Measurements from ENCODE around the gene VCPKMT.

DNA sequence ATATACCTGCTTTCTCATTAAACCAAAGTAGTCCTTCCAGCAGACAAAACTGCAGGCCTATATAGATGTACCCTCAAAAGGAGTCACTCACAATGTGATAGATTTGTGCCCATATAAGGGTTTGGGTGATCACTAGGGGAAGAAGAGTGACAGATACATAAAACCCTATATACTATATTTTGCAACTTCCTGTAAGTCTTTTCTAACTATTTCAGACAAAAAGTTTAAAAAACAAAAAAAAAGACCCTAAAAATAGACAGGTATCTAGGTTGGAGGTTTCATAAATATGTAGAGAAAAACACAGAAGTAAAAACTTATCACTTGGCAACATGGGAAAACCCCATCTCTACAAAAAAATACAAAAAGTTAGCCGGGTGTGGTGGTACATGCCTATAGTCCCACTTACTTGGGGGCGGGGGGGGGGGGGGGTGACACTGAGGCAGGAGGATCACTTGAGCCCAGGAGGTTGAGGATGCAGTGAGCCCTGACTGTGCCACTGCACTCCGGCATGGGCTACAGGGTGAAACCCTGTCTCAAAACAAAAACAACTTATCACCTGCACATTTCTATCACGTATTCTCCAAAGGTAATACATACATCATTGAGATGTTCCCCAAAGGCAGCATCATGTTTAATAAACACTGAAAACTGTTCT, 2.9 kb downstream of the VCPKMT start:
- no peak for TF ChIP-seq GATA2 (IDR thresholded peaks at IDR 0.05; ENCODE audit: low read depth, low read length)
- no peak for TF ChIP-seq GATA3 (IDR thresholded peaks at IDR 0.05; ENCODE audit: low read depth, low read length)
